ENCODE data around the gene PPOX.

- TF ChIP-seq CTCF (IDR thresholded peaks at IDR 0.05; ENCODE audit: low read depth, low read length) (peak; percentile 96), EZH2phosphoT487 (IDR thresholded peaks at IDR 0.05; ENCODE audit: low read depth) (no peak)
Measured at GRCh38 chr1:161192476-161193465, 26.5 kb downstream of the PPOX start.

All from OCI-LY3 (cell line).